ENCODE data around the gene FKBP3. TPM values are rescaled to one million over a fixed set of nuclear protein-coding genes. Genes with fewer than 3 reads are reported as not detected.

Gene FKBP3
- total and polyA plus RNA-seq, 2 donors (not counting 3 experiments of a cell fraction or from before 2014, with no cell fraction given), result 23.2 to 92.9 TPM

- Histone ChIP-seq H3K79me2 (ENCODE audit: control insufficient read depth, insufficient read depth, low read length) (peaks cover 8% of the 10 kb centered on the region), H4K20me1 (replicated peaks; ENCODE audit: control insufficient read depth, extremely low read depth, insufficient read depth, low read length) (no peaks in the 10 kb centered on the region), H3K27ac (ENCODE audit: insufficient read depth, low read depth, low read length) (no peak overlapping the region), H3K4me3 (replicated peaks in 1 of 3; ENCODE audit: insufficient read depth in 1 of 3, low read depth in 1 of 3, low read length in 3 of 3) (no peak overlapping the region), H3K4me1 (ENCODE audit: control insufficient read depth, extremely low read depth, insufficient read depth, low read length) (peaks cover 14% of the 10 kb centered on the region), H3K4me2 (ENCODE audit: insufficient read depth, low read length) (no peak overlapping the region), H2AFZ (ENCODE audit: low read depth, low read length) (no peak overlapping the region), H3K9me1 (replicated peaks; ENCODE audit: control insufficient read depth, extremely low read depth, insufficient read depth, low read length) (no peaks in the 10 kb centered on the region), H3K36me3 (ENCODE audit: control insufficient read depth in 2 of 2, extremely low read depth in 1 of 2, insufficient read depth in 2 of 2, low read length in 2 of 2) (peaks cover 4 to 48% of the 10 kb centered on the region in 2 experiments), H3K9ac (replicated peaks; ENCODE audit: extremely low read depth, insufficient read depth, low read length) (no peak overlapping the region), H3K27me3 (ENCODE audit: control insufficient read depth in 2 of 2, insufficient read depth in 2 of 2, low read length in 2 of 2) (no peaks in the 10 kb centered on the region), H3K9me3 (replicated peaks; ENCODE audit: control insufficient read depth, insufficient read depth, low read length) (no peaks in the 10 kb centered on the region)
- dilution Hi-C loops (cut with MboI; ENCODE audit: extremely low pct_ligation_motif_present, low sequenced_read_pairs), result no loop called here
- intact Hi-C loops (cut with micrococcal nuclease), result no loop called here
- TF ChIP-seq FOS (IDR thresholded peaks at IDR 0.05; ENCODE audit: borderline replicate concordance, insufficient read depth, low read length) (no peak), JUN (IDR thresholded peaks at IDR 0.05; ENCODE audit: borderline replicate concordance, insufficient read depth, insufficient read length, low read depth) (no peak), MYC (IDR thresholded peaks at IDR 0.05; ENCODE audit: low read depth, low read length) (no peak), CTCF (IDR thresholded peaks at IDR 0.05; ENCODE audit: extremely low read depth in 1 of 2, insufficient read depth in 1 of 2, low read depth in 1 of 2, low read length in 2 of 2) (no peak), MAX (IDR thresholded peaks at IDR 0.05; ENCODE audit: insufficient read depth, insufficient read length) (no peak), POLR2AphosphoS5 (IDR thresholded peaks at IDR 0.05; ENCODE audit: insufficient read depth, low read depth, low read length) (no peak), GATA2 (IDR thresholded peaks at IDR 0.05; ENCODE audit: insufficient read depth, insufficient read length, low read depth, low read length) (no peak), POLR2A (IDR thresholded peaks at IDR 0.05; ENCODE audit: low read depth, low read length) (no peak), EZH2 (IDR thresholded peaks at IDR 0.05; ENCODE audit: borderline replicate concordance, low read depth, low read length, severe bottlenecking) (no peak)
- DNase-seq (ENCODE audit: low read depth, low spot score) (no peak), FAIRE-seq (no peak)
- ChIA-PET POLR2A (interaction anchor here (2.0 kb wide), 1 partner anchor 20 kb away, joined by 4 read pairs; the partner anchor contains the start of gene FKBP3), CTCF (interaction anchor here (1.1 to 3.3 kb wide), 4 partner anchors 14 to 201 kb away, joined by 3 to 15 read pairs (median 6); partner anchors contain the start of gene FKBP3)
- no TSS peak for BruUV-seq (replicated peaks)
Measured at GRCh38 chr14:45114327-45114726, 20.0 kb downstream of the FKBP3 start.

Measured in endothelial cell of umbilical vein (primary cell).